RWPE1 (cell line): ENCODE results near the gene MAGI1.

ENCODE experiments used
- CTCF ChIA-PET: fragments of 350-600 bp; sonication (Branson Sonifier 250); formaldehyde crosslinking; extraction: SDS; loops from one replicate; lab custom pipeline; 2021; lab: Yijun Ruan, JAX
- POLR2A ChIA-PET: fragments of 400-600 bp; formaldehyde crosslinking; extraction: SDS; loops from one replicate; lab custom pipeline; 2020; ENCODE audit warnings: antibody characterized with exemption; ENCODE audit not compliant: low non-redundant PET; lab: Yijun Ruan, JAX
- DNase-seq: peaks from one replicate; pipeline ENCODE4 v3.0.0; 2012; ENCODE audit warnings: low spot score
- H3K27ac ChIP-seq: fragments of 450-650 bp; 2 replicates; pipeline ENCODE4 v1.5.1; 2017
- CTCF ChIP-seq: fragments of 450-650 bp; conservative IDR thresholded peaks from 2 replicates; pipeline ENCODE4 v1.5.1; 2017; ENCODE audit warnings: low read depth, mild to moderate bottlenecking

Gene MAGI1

DNA sequence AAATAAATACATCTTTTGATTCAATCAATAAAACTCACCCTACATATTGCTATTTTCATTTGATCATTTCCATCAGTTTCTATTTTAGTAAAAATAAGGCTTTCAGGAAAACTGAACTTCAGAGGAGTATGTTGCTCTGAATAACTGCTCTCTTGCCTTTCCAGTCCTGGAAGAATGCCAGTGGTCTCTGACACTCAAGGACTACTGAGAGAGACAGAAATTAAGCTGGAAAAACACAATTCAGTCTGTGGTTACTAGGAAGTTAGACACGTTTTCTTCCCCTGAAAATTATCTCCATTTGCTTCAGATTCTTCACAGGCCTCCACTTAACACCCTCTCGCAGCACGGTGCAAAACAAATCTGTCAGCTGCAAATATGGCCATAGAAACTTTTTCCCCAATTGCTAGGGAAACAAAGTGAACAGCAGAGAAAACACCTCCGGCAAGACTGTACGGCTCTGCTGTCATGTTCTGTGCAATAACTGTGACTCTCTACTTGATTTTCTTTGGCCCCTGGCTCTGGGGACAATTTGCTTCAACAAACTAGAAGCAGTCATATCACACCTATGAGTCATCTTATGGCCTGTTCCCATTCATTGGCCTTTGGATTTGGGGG lies 353.0 kb downstream of the MAGI1 start:
- ChIA-PET POLR2A (no interaction called here), CTCF (no interaction called here)
- no peak overlapping the region for H3K27ac ChIP-seq
- DNase-seq, result no peak
- TF ChIP-seq CTCF, result no peak

- ChIA-PET POLR2A (no interaction called here), CTCF (no interaction called here)
- no peak overlapping the region for H3K27ac ChIP-seq
- no peak for DNase-seq
- no peak for TF ChIP-seq CTCF
Measured at GRCh38 chr3:65678516-65678915, 360.2 kb downstream of the MAGI1 start.

DNA sequence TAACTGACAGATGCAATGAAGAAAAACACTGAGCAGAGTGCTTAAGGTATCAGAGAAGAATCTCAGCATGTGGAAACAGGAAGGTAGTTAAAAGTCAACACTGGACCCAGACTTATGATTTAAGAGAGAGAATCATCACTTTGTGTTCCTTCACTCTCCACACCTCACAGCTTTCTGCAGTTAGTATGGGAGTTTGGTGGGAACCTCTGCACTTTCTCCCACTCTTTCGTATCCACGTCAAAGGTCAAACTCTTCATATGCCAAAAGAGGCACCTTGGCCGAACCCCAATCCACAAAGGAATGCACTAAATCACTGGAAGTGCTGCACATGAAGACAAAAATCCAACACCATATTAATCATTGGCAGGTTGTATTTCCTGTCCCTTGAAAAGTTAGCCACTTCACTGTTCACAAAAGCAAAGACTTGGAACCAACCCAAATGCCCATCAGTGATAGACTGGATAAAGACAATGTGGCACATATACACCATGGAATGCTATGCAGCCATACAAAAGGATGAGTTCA lies 361.2 kb downstream of the MAGI1 start:
- H3K27ac ChIP-seq, result no peak overlapping the region
- CTCF ChIA-PET, result no interaction called here
- DNase-seq, result no peak
- POLR2A ChIA-PET, result no interaction called here
- no peak for TF ChIP-seq CTCF

DNA sequence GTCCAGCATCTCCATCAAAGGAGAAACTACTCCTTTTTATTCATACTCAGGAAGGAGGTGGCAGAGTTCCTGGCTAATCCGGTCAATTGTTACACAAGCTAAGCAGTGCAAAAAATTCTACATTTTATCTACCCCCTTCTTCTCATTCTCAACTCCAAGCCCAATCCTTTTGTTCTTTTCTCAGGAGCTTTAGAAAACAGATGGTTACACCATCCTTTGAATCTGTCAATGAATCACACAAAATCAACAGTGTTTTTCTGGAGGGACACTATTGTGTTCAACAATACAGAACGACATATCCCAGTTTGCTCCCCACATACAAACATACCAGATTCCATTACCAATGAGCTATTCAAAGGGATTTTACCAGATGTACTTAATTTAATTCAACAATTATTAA lies 362.1 kb downstream of the MAGI1 start:
- no peak for TF ChIP-seq CTCF
- DNase-seq, result no peak
- H3K27ac ChIP-seq, result no peak overlapping the region
- ChIA-PET POLR2A (no interaction called here), CTCF (interaction anchor here (0.6 to 0.7 kb wide), 2 partner anchors 342 to 1139 kb away, joined by 3 to 5 read pairs; no protein-coding TSS in a partner anchor)

DNA sequence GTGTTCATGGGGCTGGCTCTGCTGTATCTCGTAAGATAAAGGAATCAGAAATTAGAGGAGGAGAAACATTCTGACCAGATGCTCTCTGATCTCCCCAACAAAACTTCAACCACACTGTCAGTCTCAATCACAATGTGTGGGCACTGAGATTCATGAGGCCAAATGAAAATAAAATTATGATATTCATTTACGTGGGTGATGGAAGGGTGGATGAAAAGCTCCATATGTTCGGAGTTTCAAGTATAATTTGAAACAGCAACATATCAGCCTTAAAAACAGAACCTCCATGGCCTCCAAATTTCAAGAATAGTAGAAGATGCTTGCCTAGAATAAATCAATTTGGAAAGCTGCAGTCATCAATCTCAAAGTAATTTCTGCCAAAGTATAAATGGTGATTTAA lies 363.7 kb downstream of the MAGI1 start:
- no peak for TF ChIP-seq CTCF
- DNase-seq, result no peak
- H3K27ac ChIP-seq, result no peak overlapping the region
- ChIA-PET POLR2A (no interaction called here), CTCF (no interaction called here)

- CTCF ChIA-PET, result no interaction called here
- no peak for TF ChIP-seq CTCF
- POLR2A ChIA-PET, result no interaction called here
- H3K27ac ChIP-seq, result no peak overlapping the region
- DNase-seq, result no peak
Measured at GRCh38 chr3:65674226-65674625, 364.5 kb downstream of the MAGI1 start.
